ENCODE results near the gene RNF17. TPM values are rescaled to one million over a fixed set of nuclear protein-coding genes. Genes with fewer than 3 reads are reported as not detected.

RNF17 gene
- total RNA-seq, 4 donors from 2014 or later, result 0.23 TPM; not detected in 3

DNA sequence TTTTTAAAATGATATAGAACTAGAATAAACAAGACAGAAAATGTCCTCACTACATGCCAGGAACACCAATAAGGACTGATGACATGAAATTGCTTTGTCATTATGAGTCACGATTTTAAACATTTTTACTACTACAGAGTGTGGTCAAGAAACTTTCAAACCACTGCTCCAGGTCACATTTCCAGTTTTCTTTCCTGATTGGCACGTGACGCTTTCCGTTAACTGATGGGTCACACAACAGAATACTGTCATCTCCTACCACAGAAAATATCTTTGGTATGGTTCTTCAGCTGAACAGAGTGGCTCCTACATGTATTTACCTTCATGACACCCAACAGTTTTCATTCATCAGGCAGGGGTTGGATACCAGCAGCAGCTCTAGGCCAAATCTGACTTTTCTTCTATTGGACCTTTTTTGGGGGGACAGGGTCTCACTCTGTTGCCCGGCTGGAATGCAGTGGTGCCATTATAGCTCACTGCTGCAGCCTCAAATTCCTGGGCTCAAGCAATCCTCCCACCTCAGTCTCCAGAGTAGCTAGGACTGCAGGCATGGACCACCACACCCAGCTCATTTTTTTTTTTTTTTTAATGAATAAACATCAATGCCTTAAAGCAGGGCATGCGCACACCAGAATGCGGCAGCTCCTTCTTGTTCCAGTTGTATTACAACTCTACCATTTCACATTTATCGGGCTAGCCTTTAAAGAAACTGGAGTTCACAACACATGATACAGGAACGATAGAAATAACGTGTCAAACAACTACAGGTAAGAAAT lies 147.4 kb downstream of the RNF17 start:
- no peaks in the 10 kb centered on the region for H3K27me3 ChIP-seq
- no peak overlapping the region for H3K27ac ChIP-seq
- H3K36me3 ChIP-seq, result peaks cover 0 to 7% of the 10 kb centered on the region in 2 donors
- no peaks in the 10 kb centered on the region for H3K9me3 ChIP-seq
- DNase-seq, result no peak
- TF ChIP-seq POLR2A (IDR thresholded peaks at IDR 0.05), result no peak
- TF ChIP-seq CTCF (IDR thresholded peaks at IDR 0.05 in 4 of 5, conservative IDR thresholded peaks at IDR 0.05 in 1 of 5), result no peak
- in situ Hi-C loops (cut with MboI; ENCODE audit: low sequenced_read_pairs in 4 of 4) (no loop called here), intact Hi-C loops (cut with DNase I; ENCODE audit: low total_unique reads) (no loop called here)
- no peak overlapping the region for H3K4me3 ChIP-seq
- no peak for ATAC-seq
- no peaks in the 10 kb centered on the region for H3K4me1 ChIP-seq

- Histone ChIP-seq H3K27ac (no peak overlapping the region), H3K4me1 (no peaks in the 10 kb centered on the region), H3K27me3 (no peaks in the 10 kb centered on the region), H3K9me3 (no peaks in the 10 kb centered on the region), H3K4me3 (no peak overlapping the region), H3K36me3 (no peaks in the 10 kb centered on the region)
- TF ChIP-seq CTCF (IDR thresholded peaks at IDR 0.05 in 4 of 5, conservative IDR thresholded peaks at IDR 0.05 in 1 of 5) (no peak), POLR2A (IDR thresholded peaks at IDR 0.05) (no peak)
- intact Hi-C loops (cut with DNase I; ENCODE audit: low total_unique reads) (no loop called here), in situ Hi-C loops (cut with MboI; ENCODE audit: low sequenced_read_pairs in 4 of 4) (no loop called here)
- no peak for ATAC-seq
- DNase-seq, result no peak
Observed at GRCh38 chr13:24916464-24916863, 152.5 kb downstream of the RNF17 start.

GRCh38 chr13:24921003-24921402 lies 157.0 kb downstream of the RNF17 start:
- intact Hi-C loops (cut with DNase I; ENCODE audit: low total_unique reads) (loop anchor here (10.0 kb wide), 1 partner anchor 364 kb away; the partner anchor contains the start of gene MTMR6), in situ Hi-C loops (cut with MboI; ENCODE audit: low sequenced_read_pairs in 4 of 4) (no loop called here)
- Histone ChIP-seq H3K27me3 (no peaks in the 10 kb centered on the region), H3K9me3 (no peaks in the 10 kb centered on the region), H3K36me3 (no peaks in the 10 kb centered on the region), H3K27ac (no peak overlapping the region), H3K4me1 (peaks cover 0 to 7% of the 10 kb centered on the region in 2 donors), H3K4me3 (no peak overlapping the region)
- TF ChIP-seq CTCF (IDR thresholded peaks at IDR 0.05 in 4 of 5, conservative IDR thresholded peaks at IDR 0.05 in 1 of 5), result no peak
- DNase-seq (no peak), ATAC-seq (no peak)

- peaks cover 0 to 7% of the 10 kb centered on the region in 2 donors for H3K4me1 ChIP-seq
- peak overlapping the region; percentile 69 to 96 (median 83) for H3K4me3 ChIP-seq
- intact Hi-C loops (cut with DNase I; ENCODE audit: low total_unique reads), result loop anchor here (10.0 kb wide), 1 partner anchor 363 kb away; the partner anchor contains the start of gene MTMR6
- TF ChIP-seq POLR2A (IDR thresholded peaks at IDR 0.05) (no peak), CTCF (IDR thresholded peaks at IDR 0.05 in 4 of 5, conservative IDR thresholded peaks at IDR 0.05 in 1 of 5) (no peak)
- H3K27me3 ChIP-seq, result no peaks in the 10 kb centered on the region
- no peaks in the 10 kb centered on the region for H3K9me3 ChIP-seq
- H3K36me3 ChIP-seq, result no peaks in the 10 kb centered on the region
- DNase-seq, result no peak
- no peak overlapping the region for H3K27ac ChIP-seq
- in situ Hi-C loops (cut with MboI; ENCODE audit: low sequenced_read_pairs in 4 of 4), result no loop called here
- ATAC-seq, result no peak
Observed at GRCh38 chr13:24921881-24922280, 157.9 kb downstream of the RNF17 start.

Measured in gastrocnemius medialis (tissue), 4 donors.